ENCODE data around the gene HIVEP3. TPM values are rescaled to one million over a fixed set of nuclear protein-coding genes. Genes with fewer than 3 reads are reported as not detected.

Gene HIVEP3
- total RNA-seq, 1 experiment from 2014 or later, result 6.0 TPM

GRCh38 chr1:41529621-41530395 lies 388.9 kb downstream of the HIVEP3 start:
- no peak for DNase-seq (ENCODE audit: low read depth, low spot score)
- H3K9me3 ChIP-seq (ENCODE audit: control insufficient read depth, insufficient read depth, low read depth, low read length), result no peaks in the 10 kb centered on the region
- no peaks in the 10 kb centered on the region for H3K36me3 ChIP-seq (ENCODE audit: control insufficient read depth, insufficient read depth, low read length)
- no peaks in the 10 kb centered on the region for H3K4me1 ChIP-seq (ENCODE audit: control insufficient read depth, insufficient read depth, low read length)
- ATAC-seq, result no peak
- POLR2A ChIA-PET, result no interaction called here
- CTCF ChIA-PET, result no interaction called here
- TF ChIP-seq CTCF (IDR thresholded peaks at IDR 0.05) (no peak), TCF7L2 (IDR thresholded peaks at IDR 0.05; ENCODE audit: low read depth, low read length) (no peak), POLR2AphosphoS5 (IDR thresholded peaks at IDR 0.05; ENCODE audit: low read depth, low read length) (no peak)
- intact Hi-C loops (cut with micrococcal nuclease; ENCODE audit: unreplicated experiment), result no loop called here
- no peak overlapping the region for H3K4me3 ChIP-seq (ENCODE audit: low read depth in 2 of 2, low read length in 2 of 2)
- no peak overlapping the region for H3K27ac ChIP-seq (ENCODE audit: low read length)
- H3K27me3 ChIP-seq (ENCODE audit: control insufficient read depth, insufficient read depth, low read length), result no peaks in the 10 kb centered on the region; the same call in 1 of the 2 replicates
- in situ Hi-C loops (cut with HindIII; ENCODE audit: low pct_unique_long_range_greater_than_20kb, low sequenced_read_pairs), result no loop called here
- no TSS peak for BruUV-seq (replicated peaks)

GRCh38 chr1:41528726-41529605 lies 389.8 kb downstream of the HIVEP3 start:
- no peak for ATAC-seq
- ChIA-PET POLR2A (no interaction called here), CTCF (no interaction called here)
- TF ChIP-seq REST (IDR thresholded peaks at IDR 0.05; ENCODE audit: insufficient read depth in 1 of 2, low read depth in 2 of 2, low read length in 1 of 2) (no peak), CTCF (IDR thresholded peaks at IDR 0.05) (no peak), TCF7L2 (IDR thresholded peaks at IDR 0.05; ENCODE audit: low read depth, low read length) (no peak), SIN3A (IDR thresholded peaks at IDR 0.05; ENCODE audit: borderline replicate concordance, insufficient read depth, low read depth, low read length) (no peak), POLR2AphosphoS5 (IDR thresholded peaks at IDR 0.05; ENCODE audit: low read depth, low read length) (no peak)
- in situ Hi-C loops (cut with HindIII; ENCODE audit: low pct_unique_long_range_greater_than_20kb, low sequenced_read_pairs) (no loop called here), intact Hi-C loops (cut with micrococcal nuclease; ENCODE audit: unreplicated experiment) (no loop called here)
- no peak overlapping the region for H3K27ac ChIP-seq (ENCODE audit: low read length)
- BruUV-seq (replicated peaks), result no TSS peak
- H3K9me3 ChIP-seq (ENCODE audit: control insufficient read depth, insufficient read depth, low read depth, low read length), result no peaks in the 10 kb centered on the region
- no peaks in the 10 kb centered on the region; the same call in 1 of the 2 replicates for H3K27me3 ChIP-seq (ENCODE audit: control insufficient read depth, insufficient read depth, low read length)
- no peak overlapping the region for H3K4me3 ChIP-seq (ENCODE audit: low read depth in 2 of 2, low read length in 2 of 2)
- no peak for DNase-seq (ENCODE audit: low read depth, low spot score)
- H3K4me1 ChIP-seq (ENCODE audit: control insufficient read depth, insufficient read depth, low read length), result no peaks in the 10 kb centered on the region
- H3K36me3 ChIP-seq (ENCODE audit: control insufficient read depth, insufficient read depth, low read length), result no peaks in the 10 kb centered on the region

Measured in Panc1 (cell line).